ENCODE results near the gene HS6ST2.

HS6ST2 gene

DNA sequence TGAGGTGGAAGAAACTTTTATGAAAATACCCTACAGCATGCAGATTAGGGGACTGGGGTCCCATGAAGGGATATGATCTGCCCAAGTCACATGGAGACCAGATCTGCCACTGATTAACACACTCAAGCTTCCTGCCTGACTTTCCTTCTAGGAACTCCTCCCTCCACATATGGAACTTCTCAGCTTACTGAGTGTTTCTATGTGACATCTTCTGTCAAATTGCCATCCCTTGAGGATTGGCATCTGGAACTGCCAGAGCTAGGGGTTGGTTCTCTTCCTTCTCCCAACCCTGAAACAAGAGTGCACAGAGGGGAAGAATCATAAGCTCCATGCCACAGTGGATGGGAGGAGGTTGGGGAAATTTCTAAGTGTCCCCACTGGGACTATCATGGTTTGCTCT lies 319.0 kb downstream of the HS6ST2 start:
- no peak for DNase-seq (ENCODE audit: low read depth, low spot score)

DNA sequence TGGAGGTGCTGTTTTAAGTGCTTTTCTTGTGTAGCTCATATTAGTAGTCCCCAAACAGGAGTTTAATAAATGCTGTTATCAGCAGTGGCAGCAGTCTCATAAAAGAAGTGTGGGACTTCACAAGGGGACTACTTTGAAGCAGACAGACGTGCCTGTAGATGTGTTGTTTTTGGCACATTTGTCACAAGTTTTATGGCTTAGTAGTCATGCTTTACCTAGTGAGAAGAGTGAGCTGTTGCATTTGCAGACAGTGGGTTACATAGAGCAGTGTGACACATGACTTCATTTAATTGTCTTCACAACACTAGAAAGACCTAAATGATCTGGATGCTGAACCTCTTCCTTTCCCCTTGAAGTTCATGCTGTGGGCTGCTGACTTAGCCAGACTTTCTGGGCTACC lies 320.1 kb downstream of the HS6ST2 start:
- DNase-seq (ENCODE audit: low read depth, low spot score) = no peak
- no peak overlapping the region for H3K27ac ChIP-seq

More for the DNA sequence above, 319.0 kb downstream of the HS6ST2 start:
- H3K27ac ChIP-seq = no peak overlapping the region

DNA sequence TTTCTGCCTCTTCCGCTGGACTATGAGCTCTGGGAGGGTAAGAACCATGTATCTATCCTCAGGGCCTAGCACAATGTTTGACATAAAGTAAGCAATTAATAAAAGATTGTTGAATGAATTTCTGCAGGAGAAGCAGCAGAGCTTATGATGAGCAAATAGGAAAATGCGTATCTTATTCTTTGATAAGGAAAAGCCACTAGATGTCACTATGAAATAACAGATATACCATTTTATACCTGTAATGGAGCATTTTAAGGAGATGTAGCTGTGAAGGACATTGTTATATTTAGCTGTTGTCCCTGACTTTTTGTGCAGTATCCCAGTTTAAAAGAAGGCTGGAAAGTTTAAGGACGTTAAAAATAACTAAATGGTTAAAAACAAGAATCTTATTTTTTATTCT lies 322.3 kb downstream of the HS6ST2 start:
- no peak overlapping the region for H3K27ac ChIP-seq
- DNase-seq (ENCODE audit: low read depth, low spot score) = no peak

DNA sequence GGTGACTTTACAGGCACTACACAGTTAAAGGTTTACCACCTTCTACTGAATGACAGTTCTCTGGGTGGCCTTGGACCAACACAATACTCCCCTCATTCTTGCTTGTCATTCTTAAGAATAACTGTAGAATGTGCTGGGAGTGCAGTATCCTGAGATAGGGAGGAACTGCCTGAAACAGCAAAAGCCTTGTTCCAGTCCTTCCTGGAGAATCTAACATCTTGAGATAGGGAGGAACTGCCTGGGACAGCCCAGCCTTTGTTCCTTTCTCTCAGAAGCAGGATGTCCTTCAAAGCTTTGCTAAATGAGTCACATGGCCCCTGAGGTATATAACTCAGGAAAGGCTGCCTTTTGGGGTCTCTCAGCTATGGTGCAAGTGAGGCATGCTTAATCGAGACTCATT lies 323.9 kb downstream of the HS6ST2 start:
- no peak overlapping the region for H3K27ac ChIP-seq
- no peak for DNase-seq (ENCODE audit: low read depth, low spot score)

DNA sequence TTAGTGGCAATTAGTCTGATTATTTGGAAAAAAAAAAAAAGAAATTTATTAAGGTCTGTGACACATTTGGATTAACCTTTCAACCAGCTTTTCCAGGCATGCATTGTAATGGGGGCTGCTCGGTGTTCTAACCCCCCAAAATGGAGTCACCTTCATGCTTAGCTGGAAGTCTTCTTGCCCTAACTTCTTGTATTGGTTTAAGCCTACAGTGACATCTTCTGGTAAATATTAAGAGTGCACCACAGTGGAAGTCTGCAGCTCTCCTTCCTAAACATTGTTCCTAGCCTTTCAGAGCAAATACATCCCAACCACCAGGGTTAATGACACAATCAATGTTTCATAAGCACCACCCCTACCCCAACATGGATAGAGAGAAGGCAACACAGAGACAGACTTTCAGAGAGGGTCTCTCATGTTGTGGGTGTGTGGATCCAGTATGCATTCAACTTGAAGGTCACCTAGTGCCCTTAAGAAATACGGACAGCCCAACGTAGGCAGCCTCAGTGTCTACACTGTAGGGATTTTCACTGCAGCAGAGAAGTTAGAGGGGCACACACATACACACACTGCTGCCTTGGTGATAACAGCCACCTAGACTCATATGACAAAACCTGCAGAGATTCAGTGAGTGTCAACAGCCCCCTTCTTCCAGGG lies 326.7 kb downstream of the HS6ST2 start:
- no peak for DNase-seq (ENCODE audit: low read depth, low spot score)
- H3K27ac ChIP-seq = no peak overlapping the region

DNA sequence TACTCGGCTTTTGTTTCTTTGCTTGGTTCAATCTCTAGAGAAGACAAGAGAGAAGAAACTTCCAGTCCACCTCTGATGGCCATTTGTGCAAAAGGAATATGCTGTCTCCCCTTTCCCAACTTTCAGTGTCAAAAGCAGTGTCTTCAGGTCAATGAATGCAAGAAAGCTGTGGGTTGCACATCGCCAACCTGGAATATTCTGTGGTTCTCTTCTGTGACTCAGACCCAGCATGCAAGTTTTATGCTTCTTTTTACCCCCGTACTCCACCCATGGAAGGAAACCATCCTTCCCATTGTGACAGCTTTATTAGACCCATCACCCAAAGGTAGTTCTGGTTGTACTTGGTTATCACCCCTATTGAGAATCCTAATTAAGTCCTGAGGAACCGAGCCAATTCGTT lies 334.0 kb downstream of the HS6ST2 start:
- H3K27ac ChIP-seq = no peak overlapping the region
- no peak for DNase-seq (ENCODE audit: low read depth, low spot score)

DNA sequence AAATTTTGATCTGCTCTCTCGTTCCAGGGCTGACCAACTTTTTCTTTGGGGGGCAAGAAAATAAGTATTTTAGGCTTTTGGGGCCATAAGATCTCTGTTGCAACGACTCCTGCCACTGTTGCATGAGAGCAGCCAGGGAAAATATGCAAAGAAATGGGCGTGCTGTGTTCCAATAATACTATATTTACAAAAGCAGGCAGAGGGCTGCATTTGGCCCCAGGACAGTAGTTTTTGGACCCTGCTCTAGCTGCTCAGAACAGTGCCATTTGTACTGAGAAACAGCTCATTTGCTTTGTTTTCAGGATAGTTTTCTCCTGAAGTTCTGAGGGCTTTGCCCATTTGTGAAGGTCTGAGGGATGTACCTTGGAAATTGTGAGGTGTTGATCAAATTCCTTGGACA lies 334.5 kb downstream of the HS6ST2 start:
- no peak overlapping the region for H3K27ac ChIP-seq
- no peak for DNase-seq (ENCODE audit: low read depth, low spot score)

DNA sequence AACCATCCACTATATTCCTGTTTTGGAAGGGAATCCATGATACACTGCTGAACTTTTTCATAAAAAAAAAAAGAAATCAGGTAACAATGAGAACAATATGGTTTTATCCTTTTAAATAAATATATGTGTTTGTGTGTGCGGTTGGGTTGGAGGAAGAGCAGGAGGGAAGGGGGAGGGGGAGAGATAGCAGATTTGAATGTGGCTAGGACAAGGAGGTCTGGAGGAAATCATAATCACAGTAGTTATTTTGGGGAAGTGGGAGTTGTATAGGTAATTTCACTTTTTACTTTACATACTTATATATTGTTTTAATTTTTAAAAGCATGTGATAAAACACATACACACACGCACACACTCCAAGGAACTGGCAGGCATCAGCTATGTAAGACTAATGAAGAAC lies 335.1 kb downstream of the HS6ST2 start:
- no peak overlapping the region for H3K27ac ChIP-seq
- no peak for DNase-seq (ENCODE audit: low read depth, low spot score)

DNA sequence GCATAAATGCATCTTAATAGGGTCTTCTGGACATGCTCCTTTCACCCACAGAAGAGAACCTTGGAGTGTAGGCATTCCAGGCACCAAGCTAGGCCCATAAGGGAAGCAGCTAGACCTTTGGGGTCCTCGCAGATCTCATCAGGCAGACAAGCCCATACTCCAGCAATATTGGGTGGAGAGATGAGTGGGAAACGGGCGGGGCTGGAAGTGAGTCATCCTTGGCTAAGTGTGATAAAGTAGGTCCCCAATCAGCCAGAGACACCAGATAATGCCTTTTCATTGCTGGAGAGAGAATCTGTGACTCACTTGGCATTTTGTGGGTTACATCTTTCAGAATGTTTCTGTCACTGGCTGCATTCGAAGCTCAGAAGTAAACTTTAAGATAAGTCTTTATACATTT lies 336.3 kb downstream of the HS6ST2 start:
- no peak overlapping the region for H3K27ac ChIP-seq
- DNase-seq (ENCODE audit: low read depth, low spot score) = no peak

DNA sequence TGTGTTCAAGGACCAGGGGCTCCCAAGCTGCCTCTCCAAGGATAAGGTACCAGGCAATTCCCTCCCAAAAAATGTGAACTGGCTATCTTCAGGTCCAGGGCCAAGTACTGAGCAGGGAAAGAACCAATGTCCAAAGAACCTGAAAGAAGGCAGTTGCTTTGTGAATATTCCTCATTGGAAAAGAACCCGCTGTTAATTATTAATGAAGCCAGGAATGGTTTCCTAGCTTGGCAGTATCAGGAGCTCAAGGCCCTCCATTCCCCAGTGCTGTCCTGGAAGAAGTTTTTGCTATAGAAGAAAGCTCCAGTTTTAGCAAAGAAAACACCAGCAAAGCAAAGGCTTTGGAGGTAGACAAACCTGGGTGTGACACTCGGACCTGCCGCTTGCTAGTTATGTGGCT lies 339.6 kb downstream of the HS6ST2 start:
- H3K27ac ChIP-seq = no peak overlapping the region
- DNase-seq (ENCODE audit: low read depth, low spot score) = no peak

DNA sequence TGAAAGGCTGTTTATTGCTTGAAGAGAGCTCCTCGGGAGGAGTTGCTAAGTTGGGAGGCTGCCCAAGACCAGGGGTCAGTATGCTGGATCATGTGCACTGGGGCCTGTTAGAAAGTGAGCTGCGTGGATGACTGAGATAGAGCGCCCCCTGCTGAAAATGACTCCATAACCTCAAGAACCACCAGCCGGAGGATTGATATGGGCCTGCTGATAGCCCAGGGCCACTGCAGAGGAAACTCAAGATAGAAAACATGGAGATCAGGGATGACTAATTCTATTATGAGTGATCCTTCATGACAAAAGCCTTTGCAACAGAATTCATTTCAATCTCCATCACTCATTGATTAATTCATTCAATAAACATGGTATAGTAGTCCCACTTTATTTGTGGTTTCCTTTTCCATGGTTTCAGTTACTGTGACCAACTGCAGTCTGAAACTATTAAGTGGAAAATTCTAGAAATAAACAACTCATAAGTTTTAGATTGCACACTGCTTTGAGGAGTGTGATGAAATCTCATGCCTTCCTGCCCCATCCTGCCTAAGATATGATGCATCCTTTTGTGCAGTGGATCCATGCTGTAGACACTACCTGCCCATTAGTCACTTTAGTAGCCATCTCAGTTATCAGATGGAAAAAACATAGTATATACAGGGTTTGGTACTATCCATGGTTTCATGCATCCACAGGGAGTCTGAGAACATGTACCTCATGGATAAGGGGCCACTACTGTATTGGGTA lies 342.9 kb downstream of the HS6ST2 start:
- H3K27ac ChIP-seq = peak overlapping the region; percentile 51
- DNase-seq (ENCODE audit: low read depth, low spot score) = peak; percentile 37

DNA sequence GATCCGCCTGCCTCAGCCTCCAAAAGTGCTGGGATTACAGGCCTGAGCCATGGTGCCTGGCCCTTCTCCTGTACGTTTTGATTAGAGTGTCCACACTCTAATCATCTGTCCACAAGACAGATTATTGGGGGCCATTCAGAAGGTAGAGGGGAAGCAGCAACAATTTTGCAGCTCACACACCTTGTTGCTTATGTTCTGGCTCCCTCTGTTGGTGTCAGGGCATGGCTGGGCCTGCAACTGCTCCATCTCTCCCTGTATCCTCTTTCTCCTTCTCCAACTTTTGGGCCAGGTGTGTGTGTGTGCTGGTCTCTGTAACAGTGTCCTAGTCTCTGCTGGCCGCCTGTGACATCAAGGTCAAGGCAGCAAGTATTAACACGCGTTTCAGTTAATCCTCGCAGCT lies 344.1 kb downstream of the HS6ST2 start:
- H3K27ac ChIP-seq = no peak overlapping the region
- no peak for DNase-seq (ENCODE audit: low read depth, low spot score)

DNA sequence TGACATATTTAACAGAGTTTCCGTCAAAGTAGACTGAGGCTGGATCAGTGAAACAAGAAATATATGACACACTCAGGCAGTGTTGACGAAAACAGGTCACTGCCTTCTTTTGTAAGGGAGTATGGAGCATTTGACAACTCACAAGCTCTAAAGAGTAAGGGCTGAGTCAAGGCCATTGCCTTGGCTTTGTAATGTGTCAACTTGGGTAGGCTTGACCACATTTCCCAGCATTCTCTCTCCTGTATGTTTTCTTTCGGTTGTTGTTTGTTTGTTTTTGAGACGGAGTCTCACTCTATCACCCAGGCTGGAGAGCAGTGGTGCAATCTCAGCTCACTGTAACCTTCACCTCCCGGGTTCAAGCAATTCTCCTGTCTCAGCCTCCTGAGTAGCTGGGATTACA lies 344.6 kb downstream of the HS6ST2 start:
- no peak overlapping the region for H3K27ac ChIP-seq
- DNase-seq (ENCODE audit: low read depth, low spot score) = no peak

DNA sequence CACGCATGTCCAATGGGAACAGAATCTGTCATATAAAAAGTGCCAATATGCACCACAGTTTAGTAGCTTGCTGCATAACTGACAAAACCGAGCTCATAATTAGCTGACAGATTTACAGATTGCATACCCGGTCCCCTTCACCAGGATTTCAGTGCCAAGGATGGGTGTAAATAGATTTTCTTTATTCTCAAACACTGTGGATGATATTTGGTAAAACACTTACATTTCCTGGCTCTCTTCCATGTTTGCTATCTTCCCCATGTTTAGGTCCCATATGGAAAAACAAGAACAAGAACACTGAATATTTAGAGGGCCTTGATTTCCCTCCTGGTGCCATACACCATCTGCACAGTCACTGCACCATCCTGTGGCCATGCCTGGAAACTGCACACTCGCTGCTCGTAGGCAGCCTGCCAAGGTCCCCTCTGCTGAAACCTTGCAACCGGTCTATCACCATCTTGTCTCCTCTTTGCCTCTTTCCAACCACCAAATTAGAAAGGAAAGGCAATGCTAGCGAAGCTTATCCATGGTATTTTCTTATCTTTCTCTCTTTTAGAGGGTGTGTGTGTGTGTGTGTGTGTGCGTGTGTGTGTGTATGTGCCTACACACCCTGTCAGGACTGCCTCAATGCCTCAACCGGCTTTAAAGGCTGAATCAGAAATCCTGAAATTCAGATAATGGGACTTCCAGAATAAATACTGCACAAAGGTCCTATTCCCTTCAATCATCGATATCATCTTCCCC lies 345.4 kb downstream of the HS6ST2 start:
- no peak for DNase-seq (ENCODE audit: low read depth, low spot score)
- H3K27ac ChIP-seq = no peak overlapping the region

DNA sequence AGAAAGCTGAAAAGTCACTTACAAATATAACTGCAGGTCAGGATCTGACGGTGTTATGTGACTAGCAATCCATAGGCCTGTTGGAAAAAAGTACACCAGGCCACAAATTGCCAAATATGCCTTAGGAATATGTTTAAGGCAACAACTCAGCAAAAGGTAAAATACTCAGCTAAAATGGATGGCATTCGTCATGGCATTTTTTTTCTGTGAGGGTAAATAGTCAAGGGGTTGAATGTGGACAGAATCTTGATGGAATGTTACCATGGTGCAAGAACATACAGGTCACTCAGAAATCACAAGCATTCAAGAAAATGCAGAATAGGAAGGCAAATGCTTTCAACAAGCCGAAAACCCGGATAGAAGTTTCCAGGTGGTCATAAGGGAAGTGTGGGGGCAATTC lies 347.9 kb downstream of the HS6ST2 start:
- H3K27ac ChIP-seq = no peak overlapping the region
- DNase-seq (ENCODE audit: low read depth, low spot score) = no peak

DNA sequence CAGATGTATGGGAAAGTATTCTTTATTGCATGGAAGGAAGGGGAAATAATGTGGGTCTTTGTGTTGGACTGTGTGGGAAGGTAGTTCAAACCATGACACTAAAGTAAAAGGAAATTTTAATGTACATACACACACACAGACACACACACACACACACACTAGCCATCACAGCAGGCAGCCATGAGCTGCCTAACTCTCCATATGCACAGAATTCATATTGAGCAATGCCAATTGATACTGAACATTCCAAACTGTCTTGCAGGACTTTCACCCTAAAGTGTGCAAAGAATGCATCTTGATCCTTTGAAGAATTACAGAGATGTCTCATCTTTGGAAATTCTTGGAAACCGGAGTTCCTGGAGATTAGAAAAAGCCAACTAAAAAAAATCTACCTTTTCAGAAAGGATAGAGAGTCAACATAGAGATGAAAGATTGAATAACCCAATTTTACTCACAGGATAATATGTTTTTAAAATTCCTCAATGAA lies 349.0 kb downstream of the HS6ST2 start:
- no peak for DNase-seq (ENCODE audit: low read depth, low spot score)
- H3K27ac ChIP-seq = no peak overlapping the region

DNA sequence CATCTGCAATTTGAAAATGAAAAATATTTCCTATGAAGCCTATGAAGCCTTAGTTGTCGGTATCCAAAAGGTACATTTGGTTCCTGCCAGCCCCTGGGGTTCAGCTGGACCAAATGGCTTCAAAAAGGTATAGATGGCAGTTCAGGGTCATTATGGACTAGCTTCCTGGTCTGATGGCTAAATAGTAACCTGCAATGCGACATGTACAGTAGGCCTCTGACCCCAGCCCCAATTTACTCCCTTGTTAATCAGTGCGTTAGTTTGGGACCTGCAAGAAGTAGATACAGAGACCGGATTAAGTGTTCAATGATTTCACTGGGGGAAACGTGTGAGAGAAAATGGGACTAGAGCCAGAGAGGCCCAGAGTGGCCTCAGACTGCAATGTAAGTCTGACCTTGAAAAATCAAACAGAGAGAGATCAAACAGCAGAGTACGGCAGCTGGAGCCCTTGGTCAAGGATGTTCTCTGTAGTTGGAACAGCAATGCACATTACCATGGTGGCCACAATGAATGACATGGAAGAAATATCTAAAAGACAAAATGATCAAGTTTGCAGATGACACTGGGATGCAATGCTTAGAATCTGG lies 354.6 kb downstream of the HS6ST2 start:
- DNase-seq (ENCODE audit: low read depth, low spot score) = no peak
- H3K27ac ChIP-seq = no peak overlapping the region

DNA sequence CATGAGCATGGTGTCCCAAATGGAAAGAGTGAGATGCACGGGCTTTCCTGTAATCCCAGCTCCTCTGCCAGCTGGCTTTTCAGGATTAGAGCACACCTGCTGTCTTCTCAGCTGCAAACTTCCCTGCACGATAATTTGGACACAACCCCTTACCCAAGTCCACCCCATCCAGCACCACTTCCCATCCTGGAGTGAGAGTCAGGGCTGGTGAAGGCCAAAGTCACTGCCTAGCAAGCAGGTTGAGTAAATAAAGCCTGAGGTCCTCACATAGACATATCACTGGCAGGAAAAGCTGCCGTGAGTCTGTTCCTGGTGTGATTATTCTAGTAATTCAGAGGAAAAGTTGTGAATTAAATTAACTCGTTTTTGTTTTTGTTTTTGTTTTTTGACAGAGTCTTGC lies 355.7 kb downstream of the HS6ST2 start:
- no peak overlapping the region for H3K27ac ChIP-seq
- DNase-seq (ENCODE audit: low read depth, low spot score) = no peak

DNA sequence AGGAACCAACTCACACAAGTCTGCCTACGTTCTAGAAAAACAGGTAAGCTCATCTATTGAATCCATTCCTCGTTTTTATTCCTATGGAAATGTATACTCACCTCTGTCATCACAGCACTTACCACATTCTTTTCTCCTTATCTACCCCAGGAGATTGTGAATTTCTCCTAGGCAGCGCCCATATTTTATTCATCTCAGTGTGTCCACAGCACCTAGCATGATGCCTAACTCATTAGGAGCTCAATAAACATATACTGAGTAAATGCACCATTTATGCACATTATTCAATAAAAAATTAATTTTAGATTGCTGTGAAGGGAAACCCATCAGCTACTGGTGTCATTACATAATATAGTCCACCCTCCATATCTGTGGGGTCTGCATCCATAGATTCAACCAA lies 363.4 kb downstream of the HS6ST2 start:
- no peak for DNase-seq (ENCODE audit: low read depth, low spot score)
- H3K27ac ChIP-seq = no peak overlapping the region

DNA sequence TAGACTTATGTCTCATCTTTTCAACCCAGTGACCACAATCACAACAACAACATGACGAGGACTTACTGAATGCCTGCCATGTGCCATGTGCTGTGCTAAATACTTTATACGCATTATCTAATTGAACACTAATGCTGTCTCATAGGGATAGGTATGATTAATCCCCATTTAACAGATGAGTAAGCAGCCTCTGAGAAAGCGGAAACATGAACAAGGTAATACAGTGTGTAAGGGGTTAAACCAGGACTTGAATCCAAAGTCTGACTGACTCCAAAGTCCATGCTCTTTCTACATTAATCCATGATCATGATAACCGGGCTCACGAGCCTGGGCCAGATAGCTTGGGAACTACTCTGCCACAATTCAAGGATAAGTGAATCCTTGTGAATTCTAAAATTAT lies 364.3 kb downstream of the HS6ST2 start:
- peak; percentile 29 for DNase-seq (ENCODE audit: low read depth, low spot score)
- no peak overlapping the region for H3K27ac ChIP-seq

DNA sequence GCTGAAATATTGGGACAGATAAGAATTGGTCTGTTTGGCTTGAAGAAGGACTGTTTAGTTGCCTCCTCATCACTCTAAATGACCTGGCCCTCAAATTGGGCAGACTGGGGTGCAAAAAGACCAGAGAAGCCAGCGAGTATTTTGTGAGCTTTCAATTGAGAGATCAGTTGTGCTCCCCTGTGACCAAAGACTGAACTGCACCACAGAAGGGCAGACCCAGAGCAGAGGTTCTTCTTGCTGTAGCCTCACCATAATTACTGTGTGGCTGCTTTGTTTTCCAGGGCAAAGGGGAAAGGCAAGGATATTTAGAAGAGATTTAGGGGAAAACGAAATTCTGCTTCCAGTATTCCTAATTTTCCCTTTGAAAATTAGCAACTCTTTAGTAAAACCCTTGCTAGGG lies 365.5 kb downstream of the HS6ST2 start:
- H3K27ac ChIP-seq = no peak overlapping the region
- DNase-seq (ENCODE audit: low read depth, low spot score) = no peak

All from epithelial cell of prostate (primary cell).